K562 (cell line): ENCODE results near the gene PLA2R1. TPM values are rescaled to one million over a fixed set of nuclear protein-coding genes. Genes with fewer than 3 reads are reported as not detected.

Experiments
- ATAC-seq: fragments of 200-7000 bp; cut with Tn5 transposase; 3 replicates; pipeline ENCODE4 v1.9.1; 2020; ENCODE audit warnings: moderate library complexity
- BruUV-seq: library from RNA; stranded (reverse); fragments of 400-500 nt; replicated peaks from 2 replicates; lab custom pipeline; 2021; lab: Mats Ljungman, UMichigan
- CTCF ChIA-PET: fragments of 300-600 bp; formaldehyde crosslinking; extraction: SDS; loops from one replicate; lab custom pipeline; 2021; ENCODE audit warnings: low intra/inter-chr PET ratio; lab: Yijun Ruan, JAX
- POLR2A ChIA-PET: fragments of 300-600, 350-650 bp; sonication (Branson Sonifier 250); formaldehyde crosslinking; extraction: SDS; loops from one replicate; lab custom pipeline; 2021; ENCODE audit warnings: antibody characterized with exemption, inconsistent platforms; lab: Yijun Ruan, JAX
- DNase-seq, 4 experiments: peaks; one replicate each; pipeline versions ENCODE4 v3.0.0 to v3.0.0-alpha.2; 2011 to 2018; ENCODE audit warnings: low spot score in 3 of 4, mixed read lengths in 3 of 4; ENCODE audit errors: extremely low read depth in 1 of 4
- FAIRE-seq: peaks from 2 replicates; lab custom pipeline; 2011; peaks lifted over from hg19 to GRCh38; lab: Jason Lieb, UNC
- H2AFZ ChIP-seq: 2 replicates; pipeline ENCODE4 v1.6.0; 2011; ENCODE audit warnings: low read depth, low read length, control low read depth, inconsistent platforms
- H3K27ac ChIP-seq: fragments of 200-600 bp; 3 replicates; pipeline ENCODE4 v1.8.0; 2011; ENCODE audit warnings: low read depth, mild to moderate bottlenecking, control low read depth, inconsistent platforms, low read length, moderate library complexity, mixed read lengths; ENCODE audit errors: extremely low read depth
- H3K27me3 ChIP-seq, 2 experiments: fragments of 300-600 bp in 1 of 2; 2 replicates in 1 of 2; 3 replicates in 1 of 2; pipeline versions ENCODE4 v1.6.0 to v1.8.0; 2011; ENCODE audit warnings: inconsistent platforms in 2 of 2, low read length in 2 of 2, mild to moderate bottlenecking in 1 of 2, mixed read lengths in 1 of 2, moderate library complexity in 1 of 2; ENCODE audit not compliant: control insufficient read depth in 2 of 2, insufficient read depth in 2 of 2
- H3K36me3 ChIP-seq: fragments of 300-600 bp; 3 replicates; pipeline ENCODE4 v1.8.0; 2011; ENCODE audit warnings: mild to moderate bottlenecking, low read length, inconsistent platforms; ENCODE audit not compliant: control insufficient read depth, insufficient read depth
- H3K4me1 ChIP-seq, 2 experiments: fragments of 200-600 bp in 1 of 2; replicated peaks in 1 of 2; 2 replicates in 1 of 2; 3 replicates in 1 of 2; pipeline versions ENCODE4 v1.5.1 to v1.8.0; 2011; ENCODE audit warnings: inconsistent platforms in 2 of 2, low read length in 2 of 2, mild to moderate bottlenecking in 1 of 2, mixed read lengths in 1 of 2, moderate library complexity in 1 of 2; ENCODE audit not compliant: control insufficient read depth in 2 of 2, insufficient read depth in 2 of 2
- H3K4me2 ChIP-seq: 2 replicates; pipeline ENCODE4 v1.6.1; 2011; ENCODE audit warnings: low read length, control low read depth, inconsistent platforms, mixed read lengths; ENCODE audit not compliant: insufficient read depth
- H3K4me3 ChIP-seq: fragments of 200-600 bp; sonication (generic), shearing (Covaris generic); 2 replicates; pipeline ENCODE4 v1.5.1; 2016; ENCODE audit warnings: control low read depth, inconsistent platforms
- H3K79me2 ChIP-seq: fragments of 200-600 bp; 3 replicates; pipeline ENCODE4 v1.8.0; 2011; ENCODE audit warnings: low read length, inconsistent platforms; ENCODE audit not compliant: control insufficient read depth, insufficient read depth
- H3K9ac ChIP-seq, 2 experiments: 2 replicates each; pipeline versions ENCODE4 v1.6.0 to v1.6.1; 2011; ENCODE audit warnings: low read depth in 2 of 2, low read length in 2 of 2, control low read depth in 1 of 2, inconsistent platforms in 1 of 2, mild to moderate bottlenecking in 1 of 2, mixed read lengths in 1 of 2; ENCODE audit not compliant: insufficient read depth in 1 of 2
- H3K9me1 ChIP-seq: one replicate; pipeline ENCODE4 v1.6.0; 2011; ENCODE audit warnings: inconsistent platforms, mild to moderate bottlenecking, low read length, moderate library complexity; ENCODE audit not compliant: control insufficient read depth, insufficient read depth
- H3K9me3 ChIP-seq: replicated peaks from 2 replicates; pipeline ENCODE4 v1.5.1; 2011; ENCODE audit warnings: low read depth, low read length, inconsistent platforms; ENCODE audit not compliant: control insufficient read depth, insufficient read depth
- H4K20me1 ChIP-seq: replicated peaks from 2 replicates; pipeline ENCODE4 v1.6.1; 2011; ENCODE audit warnings: low read length, inconsistent platforms, mixed read lengths; ENCODE audit not compliant: control insufficient read depth, insufficient read depth
- BMI1 ChIP-seq: fragments of 150-350 bp; IDR thresholded peaks from 2 replicates; pipeline ENCODE4 v1.6.1; 2014; ENCODE audit warnings: low read length
- CXXC5 ChIP-seq: fragments of 250-450 bp; sonication (Bioruptor Pico); IDR thresholded peaks from 2 replicates; pipeline ENCODE4 v1.8.0; 2022; ENCODE audit warnings: inconsistent platforms, mild to moderate bottlenecking, moderate library complexity
- HNRNPL ChIP-seq: fragments of 200-400 bp; formaldehyde crosslinking; IDR thresholded peaks from 2 replicates; pipeline ENCODE4 v1.6.1; 2017; ENCODE audit warnings: low read depth, mild to moderate bottlenecking, low read length
- MCM3 ChIP-seq: fragments of 450-650 bp; IDR thresholded peaks from 2 replicates; pipeline ENCODE4 v1.6.1; 2016
- TCFL5 ChIP-seq: fragments of 250-450 bp; sonication (Bioruptor Pico); conservative IDR thresholded peaks from 2 replicates; pipeline ENCODE4 v1.6.1; 2021; ENCODE audit warnings: mild to moderate bottlenecking, moderate library complexity, matching md5 sums
- XRCC3 ChIP-seq: fragments of 450-650 bp; IDR thresholded peaks from 2 replicates; pipeline ENCODE4 v1.6.1; 2017; ENCODE audit warnings: mild to moderate bottlenecking, moderate library complexity
- ZKSCAN3 ChIP-seq: fragments of 250-450 bp; sonication (Bioruptor Pico); IDR thresholded peaks from 2 replicates; pipeline ENCODE4 v1.4.0; 2020
- ZNF316 ChIP-seq: fragments of 450-650 bp; IDR thresholded peaks from 2 replicates; pipeline ENCODE4 v1.6.1; 2016
- WGBS: fragments of 100-300 bp; shearing (Covaris generic); methylation state at CpG from one replicate; pipeline ENCODE4 v1.1.6; 2016; ENCODE audit warnings: low coverage, mixed read lengths; ENCODE audit not compliant: insufficient coverage; ENCODE audit errors: missing lambda C conversion rate; 5-methylcytosine and 5-hydroxymethylcytosine counted together
- in situ Hi-C: fragments of 300-500 bp; cut with MboI; formaldehyde crosslinking; loops from 4 replicates; pipeline ENCODE4 v1.15.0; 2018; ENCODE audit warnings: inconsistent platforms, mixed read lengths
- intact Hi-C: fragments of 100-400 bp; cut with micrococcal nuclease; formaldehyde crosslinking; loops from 2 replicates; pipeline ENCODE4 v1.14.2; 2022
- polyA plus RNA-seq, 8 experiments: library from polyadenylated mRNA; depleted of rRNA in 4 of 8; stranded (reverse) in 5 of 8; unstranded in 3 of 8; fragments of >200 nt; fragmentation: Nextera tagmentation in 2 of 8; fragmentation: Illumina TruSeq in 1 of 8; extraction: Ambion mirVana in 2 of 8; extraction: Trizol in 1 of 8; gene quantifications; 2 replicates each; pipeline versions ENCODE4 v1.2.1 to v1.2.3, GENCODE V29; 2011 to 2014; ENCODE audit warnings: inconsistent platforms in 1 of 8, missing spikeins in 1 of 8
- total RNA-seq, 7 experiments: library from RNA; depleted of rRNA in 6 of 7; stranded (reverse); fragments of >200 nt in 6 of 7; fragmentation: Illumina TruSeq in 2 of 7; extraction: Trizol in 2 of 7; gene quantifications; 2 replicates each; pipeline versions ENCODE4 v1.2.1 to v1.2.3, GENCODE V29; 2011 to 2021; ENCODE audit warnings: low replicate concordance in 1 of 7
- TF ChIP-seq, protein P1 (sequence below), 2 experiments: fragments of 450-650 bp; IDR thresholded peaks; 2 replicates each; pipeline ENCODE4 v1.6.1; 2016; ENCODE audit warnings: mild to moderate bottlenecking in 2 of 2, borderline replicate concordance in 1 of 2, low read depth in 1 of 2, moderate library complexity in 1 of 2
- TF ChIP-seq, protein P2 (sequence below): fragments of 450-650 bp; IDR thresholded peaks from 2 replicates; pipeline ENCODE4 v1.6.1; 2017; ENCODE audit warnings: mild to moderate bottlenecking, moderate library complexity
- TF ChIP-seq, protein P3 (sequence below): sonication (generic); formaldehyde crosslinking; IDR thresholded peaks from 2 replicates; pipeline ENCODE4 v1.8.0; 2022; ENCODE audit warnings: missing genetic modification reagents, mild to moderate bottlenecking, borderline replicate concordance

The PLA2R1 gene
- total and polyA plus RNA-seq, 9 of the 15 experiments (the other 6 are each of a cell fraction or from before 2014, with no cell fraction given): not detected

DNA sequence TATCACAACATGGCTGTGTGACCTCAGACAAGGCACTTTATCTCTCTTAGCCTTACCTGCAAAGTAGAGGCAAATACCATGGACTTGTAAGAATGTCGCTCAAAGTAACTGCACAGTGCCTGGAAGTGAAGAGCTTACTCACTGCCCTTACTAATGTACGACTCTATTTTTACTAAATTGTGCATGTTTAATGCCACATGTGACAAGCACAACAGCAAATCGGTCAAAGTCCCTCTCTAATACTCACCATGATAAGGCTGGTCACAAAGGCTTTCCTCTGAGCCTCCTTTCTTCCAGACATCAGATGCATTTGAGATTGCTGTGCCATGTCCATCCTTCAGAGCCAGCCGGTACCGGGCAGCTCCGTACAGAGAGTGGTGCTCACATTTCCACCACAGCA lies 164.0 kb downstream of the PLA2R1 start:
- H3K9me1 ChIP-seq: no peaks in the 10 kb centered on the region
- in situ Hi-C loops (no loop called here), intact Hi-C loops (no loop called here)
- ChIA-PET CTCF (no interaction called here), POLR2A (interaction anchor here (1.2 to 1.4 kb wide), 2 partner anchors 12 to 13 kb away, joined by 3 to 5 read pairs; no protein-coding TSS in a partner anchor)
- FAIRE-seq (peak; percentile 19), DNase-seq (no peak), ATAC-seq (no peak)
- H3K36me3 ChIP-seq: no peaks in the 10 kb centered on the region
- no peaks in the 10 kb centered on the region for H3K79me2 ChIP-seq
- no peak overlapping the region for H2AFZ ChIP-seq
- WGBS: 1% methylated on average over 6 of the region's 6 CpGs
- no peaks in the 10 kb centered on the region for H3K4me1 ChIP-seq
- no peaks in the 10 kb centered on the region for H4K20me1 ChIP-seq
- no peak overlapping the region for H3K27ac ChIP-seq
- no peaks in the 10 kb centered on the region for H3K9me3 ChIP-seq
- H3K27me3 ChIP-seq: peaks cover 24 to 28% of the 10 kb centered on the region in 2 experiments; a peak in 4 of 5 replicates
- no peak overlapping the region for H3K4me2 ChIP-seq
- H3K4me3 ChIP-seq: no peak overlapping the region
- BruUV-seq: no TSS peak
- H3K9ac ChIP-seq: no peak overlapping the region
- TF ChIP-seq MCM3 (no peak), ZNF316 (no peak), XRCC3 (no peak), TCFL5 (no peak), HNRNPL (no peak), ZKSCAN3 (CRISPR knock-in tag) (no peak), CXXC5 (CRISPR knock-in tag) (no peak), BMI1 (no peak)
- TF ChIP-seq, protein P1, sequence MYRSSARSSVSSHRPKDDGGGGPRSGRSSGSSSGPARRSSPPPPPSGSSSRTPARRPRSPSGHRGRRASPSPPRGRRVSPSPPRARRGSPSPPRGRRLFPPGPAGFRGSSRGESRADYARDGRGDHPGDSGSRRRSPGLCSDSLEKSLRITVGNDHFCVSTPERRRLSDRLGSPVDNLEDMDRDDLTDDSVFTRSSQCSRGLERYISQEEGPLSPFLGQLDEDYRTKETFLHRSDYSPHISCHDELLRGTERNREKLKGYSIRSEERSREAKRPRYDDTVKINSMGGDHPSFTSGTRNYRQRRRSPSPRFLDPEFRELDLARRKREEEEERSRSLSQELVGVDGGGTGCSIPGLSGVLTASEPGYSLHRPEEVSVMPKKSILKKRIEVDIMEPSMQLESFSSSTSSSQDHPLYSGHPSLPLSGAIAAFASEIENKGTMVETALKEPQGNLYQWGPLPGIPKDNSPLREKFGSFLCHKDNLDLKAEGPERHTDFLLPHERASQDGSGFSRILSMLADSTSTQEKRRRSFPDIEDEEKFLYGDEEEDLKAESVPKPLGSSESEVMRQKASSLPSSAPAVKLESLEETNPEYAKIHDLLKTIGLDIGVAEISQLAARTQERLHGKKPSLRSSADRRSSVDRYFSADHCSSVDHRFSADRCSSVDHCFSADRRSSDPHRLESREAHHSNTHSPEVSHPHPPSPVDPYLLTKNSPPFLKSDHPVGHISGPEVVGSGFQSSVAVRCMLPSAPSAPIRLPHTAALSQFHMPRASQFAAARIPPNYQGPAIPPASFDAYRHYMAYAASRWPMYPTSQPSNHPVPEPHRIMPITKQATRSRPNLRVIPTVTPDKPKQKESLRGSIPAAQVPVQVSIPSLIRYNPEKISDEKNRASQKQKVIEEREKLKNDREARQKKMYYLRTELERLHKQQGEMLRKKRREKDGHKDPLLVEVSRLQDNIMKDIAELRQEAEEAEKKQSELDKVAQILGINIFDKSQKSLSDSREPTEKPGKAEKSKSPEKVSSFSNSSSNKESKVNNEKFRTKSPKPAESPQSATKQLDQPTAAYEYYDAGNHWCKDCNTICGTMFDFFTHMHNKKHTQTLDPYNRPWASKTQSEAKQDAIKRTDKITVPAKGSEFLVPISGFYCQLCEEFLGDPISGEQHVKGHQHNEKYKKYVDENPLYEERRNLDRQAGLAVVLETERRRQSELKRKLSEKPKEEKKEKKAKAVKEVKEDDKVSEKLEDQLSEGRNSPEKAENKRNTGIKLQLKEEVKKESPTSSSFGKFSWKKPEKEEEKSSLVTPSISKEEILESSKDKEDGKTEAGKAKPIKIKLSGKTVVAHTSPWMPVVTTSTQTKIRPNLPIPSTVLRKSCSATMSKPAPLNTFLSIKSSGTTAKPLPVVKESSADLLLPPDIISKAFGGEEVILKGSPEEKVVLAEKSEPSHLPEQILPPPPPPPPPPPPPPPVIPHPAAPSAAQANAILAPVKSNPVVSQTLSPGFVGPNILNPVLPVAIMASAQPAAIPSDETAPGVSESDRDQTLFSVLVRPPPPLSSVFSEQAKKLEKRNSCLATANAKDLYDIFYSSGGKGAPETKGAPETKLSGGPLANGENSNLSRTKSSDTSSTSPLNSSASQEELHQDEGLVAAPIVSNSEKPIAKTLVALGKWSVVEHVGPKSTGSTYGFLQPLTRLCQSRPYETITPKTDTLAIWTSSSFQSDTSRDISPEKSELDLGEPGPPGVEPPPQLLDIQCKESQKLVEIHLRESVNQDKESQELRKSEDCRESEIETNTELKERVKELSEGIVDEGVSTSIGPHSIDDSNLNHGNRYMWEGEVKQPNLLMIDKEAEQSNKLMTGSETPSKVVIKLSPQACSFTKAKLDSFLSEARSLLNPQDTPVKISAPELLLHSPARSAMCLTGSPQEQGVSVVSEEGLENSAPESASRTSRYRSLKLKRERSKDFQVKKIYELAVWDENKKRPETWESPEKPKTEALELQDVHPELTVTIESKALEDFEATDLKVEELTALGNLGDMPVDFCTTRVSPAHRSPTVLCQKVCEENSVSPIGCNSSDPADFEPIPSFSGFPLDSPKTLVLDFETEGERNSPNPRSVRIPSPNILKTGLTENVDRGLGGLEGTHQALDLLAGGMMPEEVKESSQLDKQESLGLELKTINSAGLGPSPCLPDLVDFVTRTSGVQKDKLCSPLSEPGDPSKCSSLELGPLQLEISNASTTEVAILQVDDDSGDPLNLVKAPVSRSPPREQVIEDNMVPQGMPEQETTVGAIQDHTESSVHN (IDR thresholded peaks at IDR 0.05; ENCODE audit: borderline replicate concordance in 1 of 2, low read depth in 1 of 2): no peak
- TF ChIP-seq, protein P2, sequence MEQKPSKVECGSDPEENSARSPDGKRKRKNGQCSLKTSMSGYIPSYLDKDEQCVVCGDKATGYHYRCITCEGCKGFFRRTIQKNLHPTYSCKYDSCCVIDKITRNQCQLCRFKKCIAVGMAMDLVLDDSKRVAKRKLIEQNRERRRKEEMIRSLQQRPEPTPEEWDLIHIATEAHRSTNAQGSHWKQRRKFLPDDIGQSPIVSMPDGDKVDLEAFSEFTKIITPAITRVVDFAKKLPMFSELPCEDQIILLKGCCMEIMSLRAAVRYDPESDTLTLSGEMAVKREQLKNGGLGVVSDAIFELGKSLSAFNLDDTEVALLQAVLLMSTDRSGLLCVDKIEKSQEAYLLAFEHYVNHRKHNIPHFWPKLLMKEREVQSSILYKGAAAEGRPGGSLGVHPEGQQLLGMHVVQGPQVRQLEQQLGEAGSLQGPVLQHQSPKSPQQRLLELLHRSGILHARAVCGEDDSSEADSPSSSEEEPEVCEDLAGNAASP: no peak
- TF ChIP-seq, protein P3, sequence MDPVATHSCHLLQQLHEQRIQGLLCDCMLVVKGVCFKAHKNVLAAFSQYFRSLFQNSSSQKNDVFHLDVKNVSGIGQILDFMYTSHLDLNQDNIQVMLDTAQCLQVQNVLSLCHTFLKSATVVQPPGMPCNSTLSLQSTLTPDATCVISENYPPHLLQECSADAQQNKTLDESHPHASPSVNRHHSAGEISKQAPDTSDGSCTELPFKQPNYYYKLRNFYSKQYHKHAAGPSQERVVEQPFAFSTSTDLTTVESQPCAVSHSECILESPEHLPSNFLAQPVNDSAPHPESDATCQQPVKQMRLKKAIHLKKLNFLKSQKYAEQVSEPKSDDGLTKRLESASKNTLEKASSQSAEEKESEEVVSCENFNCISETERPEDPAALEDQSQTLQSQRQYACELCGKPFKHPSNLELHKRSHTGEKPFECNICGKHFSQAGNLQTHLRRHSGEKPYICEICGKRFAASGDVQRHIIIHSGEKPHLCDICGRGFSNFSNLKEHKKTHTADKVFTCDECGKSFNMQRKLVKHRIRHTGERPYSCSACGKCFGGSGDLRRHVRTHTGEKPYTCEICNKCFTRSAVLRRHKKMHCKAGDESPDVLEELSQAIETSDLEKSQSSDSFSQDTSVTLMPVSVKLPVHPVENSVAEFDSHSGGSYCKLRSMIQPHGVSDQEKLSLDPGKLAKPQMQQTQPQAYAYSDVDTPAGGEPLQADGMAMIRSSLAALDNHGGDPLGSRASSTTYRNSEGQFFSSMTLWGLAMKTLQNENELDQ (CRISPR knock-in tag): no peak
